Omental fat pad (tissue), 4 donors: Measurements from ENCODE around the gene CACNA2D3. TPM values are rescaled to one million over a fixed set of nuclear protein-coding genes. Genes with fewer than 3 reads are reported as not detected.

Experiments used
- ATAC-seq: fragments of 150-250 bp; one replicate; pipeline ENCODE4 v1.9.1; 2016; ENCODE audit warnings: mild to moderate bottlenecking, moderate library complexity; ENCODE audit not compliant: low FRiP score
- DNase-seq: peaks from one replicate; pipeline ENCODE4 v3.0.0-alpha.2; 2019; ENCODE audit warnings: low spot score
- CTCF ChIP-seq, 3 donors: fragments of 450-650 bp; IDR thresholded peaks; one replicate each; pipeline ENCODE4 v1.5.1; 2016 to 2017; ENCODE audit warnings: antibody characterized with exemption in 3 of 3, mild to moderate bottlenecking in 3 of 3, moderate library complexity in 2 of 3
- total RNA-seq, 4 donors: library from RNA; depleted of rRNA; stranded (reverse); fragments of >200 nt; gene quantifications; one replicate each; pipeline ENCODE4 v1.1.0, GENCODE V29; 2016

Gene CACNA2D3
- total RNA-seq, 4 donors from 2014 or later = 2.6 to 6.1 (median 4.5) TPM

- no peak for TF ChIP-seq CTCF (IDR thresholded peaks at IDR 0.05)
- no peak for ATAC-seq
- DNase-seq = no peak
Measured at GRCh38 chr3:54654776-54655175, 532.4 kb downstream of the CACNA2D3 start.

GRCh38 chr3:54659347-54659746 is 537.0 kb downstream of the CACNA2D3 start:
- ATAC-seq (no peak), DNase-seq (no peak)
- no peak for TF ChIP-seq CTCF (IDR thresholded peaks at IDR 0.05)

- ATAC-seq (peak; percentile 57), DNase-seq (no peak)
- TF ChIP-seq CTCF (IDR thresholded peaks at IDR 0.05) = no peak
Measured at GRCh38 chr3:54660714-54661132, 538.4 kb downstream of the CACNA2D3 start.

GRCh38 chr3:54661151-54661550 is 538.8 kb downstream of the CACNA2D3 start:
- TF ChIP-seq CTCF (IDR thresholded peaks at IDR 0.05) = no peak
- ATAC-seq (no peak), DNase-seq (no peak)

- no peak for TF ChIP-seq CTCF (IDR thresholded peaks at IDR 0.05)
- ATAC-seq (no peak), DNase-seq (no peak)
Measured at GRCh38 chr3:54663501-54664011, 541.2 kb downstream of the CACNA2D3 start.

GRCh38 chr3:54665016-54665600 is 542.8 kb downstream of the CACNA2D3 start:
- DNase-seq = no peak
- TF ChIP-seq CTCF (IDR thresholded peaks at IDR 0.05) = no peak
- ATAC-seq = no peak

- no peak for ATAC-seq
- no peak for TF ChIP-seq CTCF (IDR thresholded peaks at IDR 0.05)
Measured at GRCh38 chr3:54668236-54668635, 545.9 kb downstream of the CACNA2D3 start.

More at GRCh38 chr3:54668236-54668635, 545.9 kb downstream of the CACNA2D3 start:
- DNase-seq = no peak
